ENCODE measurements around the gene CBARP.
A peak's percentile ranks its signal among the peaks of the same experiment; 100 is the strongest.

The CBARP gene

DNA sequence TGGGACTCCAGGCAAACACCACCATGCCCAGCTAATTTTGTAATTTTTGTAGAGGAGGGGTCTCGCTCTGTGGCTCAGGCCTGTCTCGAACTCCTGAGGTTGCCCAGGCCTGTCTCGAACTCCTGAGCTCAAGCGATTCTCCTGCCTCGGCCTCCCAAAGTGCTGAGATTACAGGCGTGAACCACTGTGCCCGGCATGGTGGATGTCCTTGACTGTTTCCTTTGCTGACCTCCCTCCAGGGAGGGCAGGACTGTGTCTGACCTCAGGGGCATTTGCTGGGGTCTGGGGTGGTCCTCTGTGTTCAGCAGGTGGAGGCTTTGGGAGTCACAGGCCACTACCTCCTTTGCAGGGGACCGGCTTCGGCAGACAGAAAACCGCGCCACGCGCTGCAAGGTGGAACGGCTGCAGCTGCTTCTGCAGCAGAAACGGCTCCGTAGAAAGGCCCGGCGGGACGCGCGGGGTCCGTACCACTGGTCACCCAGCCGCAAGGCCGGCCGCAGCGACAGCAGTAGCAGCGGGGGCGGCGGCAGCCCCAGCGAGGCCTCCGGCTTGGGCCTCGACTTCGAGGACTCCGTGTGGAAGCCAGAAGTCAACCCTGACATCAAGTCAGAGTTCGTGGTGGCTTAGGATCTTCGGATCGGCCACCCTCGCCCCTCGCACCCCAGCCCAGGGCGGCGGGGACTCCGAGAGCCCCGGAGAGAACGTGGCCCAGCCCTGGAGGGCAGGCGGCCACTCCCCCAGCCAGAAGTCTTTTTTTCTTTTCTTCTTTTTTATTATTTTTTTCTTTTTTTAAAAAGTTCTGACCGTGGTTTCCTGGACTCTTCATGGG lies 19.1 kb upstream of the CBARP start:
- H3K4me3 ChIP-seq (ENCODE audit: low read length), result no peak overlapping the region
- no peak for TF ChIP-seq ZNF274 (IDR thresholded peaks at IDR 0.05; ENCODE audit: low read depth, low read length)

DNA sequence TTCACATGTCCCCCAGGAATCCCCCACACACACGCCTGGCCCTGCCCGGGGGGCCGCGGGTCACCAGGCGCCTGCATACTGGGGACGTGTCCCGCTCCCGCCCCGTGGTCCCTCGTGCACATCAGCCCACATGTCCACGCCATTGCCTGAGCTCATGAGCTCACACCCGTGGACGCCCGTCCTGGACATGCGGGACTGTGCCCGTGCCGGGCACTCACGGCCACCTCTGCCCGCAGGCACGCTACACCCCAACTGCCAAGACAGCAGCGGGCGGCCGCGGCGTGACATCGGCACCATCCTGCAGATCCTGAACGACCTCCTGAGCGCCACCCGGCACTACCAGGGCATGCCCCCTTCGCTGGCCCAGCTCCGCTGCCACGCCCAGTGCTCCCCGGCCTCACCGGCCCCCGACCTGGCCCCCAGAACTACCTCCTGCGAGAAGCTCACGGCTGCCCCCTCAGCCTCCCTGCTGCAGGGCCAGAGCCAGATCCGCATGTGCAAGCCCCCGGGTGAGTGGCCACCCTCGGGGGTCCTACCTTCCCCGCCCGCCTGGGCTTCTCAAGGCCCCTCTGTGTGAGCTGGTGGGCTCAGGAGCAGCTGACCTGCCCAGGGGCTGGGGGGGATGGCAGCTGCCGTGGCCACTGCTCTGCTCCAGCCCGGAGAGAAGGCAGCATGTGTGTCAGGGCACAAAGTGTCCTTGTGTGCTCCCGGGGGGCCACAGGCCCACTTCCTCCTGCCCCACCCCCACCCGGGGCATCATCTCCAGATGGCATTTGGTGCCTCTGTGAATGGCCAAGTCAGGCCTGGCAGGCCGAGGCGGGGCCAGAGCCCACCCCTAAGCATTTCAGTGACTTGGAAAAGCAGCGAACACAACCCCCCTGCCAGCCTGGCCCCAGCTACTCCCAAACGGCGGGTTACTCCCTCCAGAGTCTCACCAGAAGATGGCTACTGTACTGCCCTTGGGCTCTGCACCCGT lies 17.7 kb upstream of the CBARP start:
- TF ChIP-seq ZNF274 (IDR thresholded peaks at IDR 0.05; ENCODE audit: low read depth, low read length), result no peak
- H3K4me3 ChIP-seq (ENCODE audit: low read length), result no peak overlapping the region

DNA sequence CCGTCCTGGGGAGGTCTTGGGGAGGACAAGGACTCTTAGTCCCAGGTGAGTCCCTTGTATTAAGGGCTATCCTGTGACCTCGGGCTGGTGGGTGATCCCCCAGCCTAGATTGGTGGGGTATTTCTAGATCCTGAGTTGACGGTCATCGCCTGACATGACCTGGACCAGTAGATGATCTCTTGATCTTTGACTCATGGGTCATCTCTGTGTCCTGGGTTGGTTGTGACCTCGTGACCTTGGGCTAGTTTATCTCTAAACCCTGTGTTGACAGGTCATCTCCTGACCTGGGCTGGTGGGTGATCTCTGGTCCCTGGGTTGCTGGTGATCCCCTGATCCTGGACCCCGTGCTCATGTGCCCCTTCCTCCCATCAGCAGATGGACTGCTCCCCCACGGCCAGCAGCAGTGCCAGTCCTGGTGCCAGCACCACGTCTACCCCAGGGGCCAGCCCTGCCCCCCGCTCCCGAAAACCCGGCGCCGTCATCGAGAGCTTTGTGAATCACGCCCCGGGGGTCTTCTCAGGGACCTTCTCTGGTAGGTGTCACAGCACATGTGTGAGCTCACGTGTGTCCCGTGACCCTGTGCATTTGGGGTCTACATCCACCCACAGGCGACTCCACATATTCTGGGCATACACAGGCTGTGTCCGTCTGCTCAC lies 16.9 kb upstream of the CBARP start:
- no peak overlapping the region for H3K4me3 ChIP-seq (ENCODE audit: low read length)

DNA sequence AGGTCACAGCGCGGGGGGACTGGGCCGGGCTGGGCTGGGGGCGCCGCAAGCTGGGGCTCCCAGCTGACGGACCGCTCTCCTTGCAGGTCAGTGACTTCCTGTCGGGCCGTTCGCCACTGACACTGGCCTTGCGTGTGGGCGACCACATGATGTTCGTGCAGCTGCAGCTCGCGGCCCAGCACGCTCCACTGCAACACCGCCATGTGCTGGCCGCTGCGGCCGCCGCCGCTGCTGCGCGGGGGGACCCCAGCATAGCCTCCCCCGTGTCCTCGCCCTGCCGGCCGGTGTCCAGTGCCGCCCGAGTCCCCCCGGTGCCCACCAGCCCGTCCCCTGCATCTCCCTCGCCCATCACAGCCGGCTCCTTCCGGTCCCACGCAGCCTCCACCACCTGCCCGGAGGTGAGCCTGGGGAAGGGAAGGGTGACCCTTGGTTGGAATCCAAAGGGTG lies 16.3 kb upstream of the CBARP start:
- no peak overlapping the region for H3K4me3 ChIP-seq (ENCODE audit: low read length)
- TF ChIP-seq ZNF274 (IDR thresholded peaks at IDR 0.05; ENCODE audit: low read depth, low read length), result no peak

More for the DNA sequence above, 16.9 kb upstream of the CBARP start:
- no peak for TF ChIP-seq ZNF274 (IDR thresholded peaks at IDR 0.05; ENCODE audit: low read depth, low read length)

DNA sequence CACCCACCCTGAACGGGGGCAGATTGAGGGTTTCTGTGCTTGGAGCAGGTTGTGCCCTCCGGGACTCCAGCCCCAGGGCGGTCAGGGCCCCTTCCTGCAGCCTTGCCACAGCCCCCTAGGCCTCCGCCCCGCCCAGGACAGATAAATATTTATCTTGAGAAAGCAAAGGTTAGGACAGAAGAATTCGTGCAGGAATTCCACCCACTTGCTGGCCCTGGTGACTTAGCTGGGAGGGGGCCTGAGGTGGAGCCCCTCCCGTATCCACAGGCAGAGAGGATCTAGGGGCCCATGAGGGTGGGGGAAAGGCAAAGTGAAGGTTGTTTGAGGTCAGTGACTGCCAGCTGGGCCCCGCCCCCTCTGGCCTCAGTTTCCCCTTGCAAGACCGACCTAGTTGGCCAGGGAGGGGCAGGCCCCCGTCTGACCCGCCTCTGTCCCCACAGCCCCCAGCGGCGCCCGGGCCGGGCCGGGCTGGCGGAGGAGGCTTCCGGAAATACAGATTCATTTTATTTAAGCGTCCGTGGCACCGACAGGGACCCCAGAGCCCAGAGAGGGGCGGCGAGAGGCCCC lies 15.8 kb upstream of the CBARP start:
- no peak for TF ChIP-seq ZNF274 (IDR thresholded peaks at IDR 0.05; ENCODE audit: low read depth, low read length)
- peak overlapping the region; percentile 87; the same call in 1 of the 2 replicates for H3K4me3 ChIP-seq (ENCODE audit: low read length)

DNA sequence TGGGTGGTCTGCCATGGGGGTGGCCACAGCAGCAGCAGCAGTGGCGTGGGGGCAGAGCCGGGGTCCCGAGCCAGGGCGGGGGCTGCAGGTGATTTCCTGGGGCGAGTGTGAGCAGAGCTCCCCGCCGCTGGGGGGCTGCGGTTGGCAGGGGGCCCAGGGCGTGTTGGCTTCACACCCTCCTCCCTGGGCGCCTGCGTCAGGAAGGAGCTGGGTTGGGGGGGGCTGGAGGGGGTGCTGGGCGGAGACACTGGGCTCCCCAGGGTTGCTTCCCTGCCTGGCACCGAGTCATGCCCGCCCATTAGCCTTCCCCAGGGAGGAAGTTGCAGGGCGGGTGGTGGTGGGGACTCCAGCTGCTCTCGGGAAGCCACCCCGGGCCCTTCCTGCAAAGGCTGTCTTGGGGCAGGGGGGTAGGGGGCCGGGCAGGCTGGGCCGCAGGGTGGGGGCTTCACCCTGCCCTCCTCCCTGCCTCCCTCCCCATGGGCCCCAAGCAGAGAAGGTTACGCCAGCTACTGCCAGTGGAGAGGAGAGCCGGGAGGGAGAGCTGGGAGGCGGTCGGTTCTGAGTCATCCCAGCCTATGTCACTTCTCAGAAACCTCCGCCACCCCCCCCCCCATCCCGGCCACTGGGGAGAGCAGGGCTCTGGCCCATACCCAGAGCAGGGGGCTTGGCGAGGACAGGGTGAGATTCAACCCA lies 15.2 kb upstream of the CBARP start:
- TF ChIP-seq ZNF274 (IDR thresholded peaks at IDR 0.05; ENCODE audit: low read depth, low read length), result no peak
- peak overlapping the region; percentile 87 for H3K4me3 ChIP-seq (ENCODE audit: low read length)

DNA sequence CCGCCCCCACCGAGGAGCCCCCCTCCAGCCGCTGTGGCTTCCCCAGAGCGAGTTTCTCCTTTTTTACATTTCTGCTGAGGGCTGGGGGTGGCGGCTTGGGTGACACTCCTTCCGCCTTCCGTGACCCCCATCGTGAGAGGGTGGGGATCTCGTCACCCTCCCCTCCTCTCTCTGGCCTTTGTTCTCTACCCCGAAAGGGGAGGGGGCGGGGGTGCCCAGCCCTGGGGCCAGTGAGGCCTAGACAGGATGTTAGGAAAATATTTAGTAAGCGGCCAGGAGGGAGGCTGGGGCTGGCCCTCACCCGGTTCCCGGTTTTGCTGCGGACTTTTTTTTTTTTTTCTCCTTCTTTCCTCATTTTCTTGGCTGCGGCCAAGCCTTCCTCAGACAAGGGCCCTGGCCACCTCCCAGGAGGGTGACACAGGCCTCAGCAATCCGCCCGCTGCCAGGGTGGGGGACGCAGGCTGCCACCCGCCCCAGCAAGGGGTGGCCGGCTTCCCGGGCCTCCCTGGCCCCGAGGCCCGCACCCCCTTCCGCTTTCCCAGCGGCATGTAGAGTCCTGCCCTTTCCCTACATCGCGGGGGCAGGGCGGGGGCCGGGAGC lies 14.5 kb upstream of the CBARP start:
- H3K4me3 ChIP-seq (ENCODE audit: low read length), result peak overlapping the region; percentile 87
- TF ChIP-seq ZNF274 (IDR thresholded peaks at IDR 0.05; ENCODE audit: low read depth, low read length), result no peak

DNA sequence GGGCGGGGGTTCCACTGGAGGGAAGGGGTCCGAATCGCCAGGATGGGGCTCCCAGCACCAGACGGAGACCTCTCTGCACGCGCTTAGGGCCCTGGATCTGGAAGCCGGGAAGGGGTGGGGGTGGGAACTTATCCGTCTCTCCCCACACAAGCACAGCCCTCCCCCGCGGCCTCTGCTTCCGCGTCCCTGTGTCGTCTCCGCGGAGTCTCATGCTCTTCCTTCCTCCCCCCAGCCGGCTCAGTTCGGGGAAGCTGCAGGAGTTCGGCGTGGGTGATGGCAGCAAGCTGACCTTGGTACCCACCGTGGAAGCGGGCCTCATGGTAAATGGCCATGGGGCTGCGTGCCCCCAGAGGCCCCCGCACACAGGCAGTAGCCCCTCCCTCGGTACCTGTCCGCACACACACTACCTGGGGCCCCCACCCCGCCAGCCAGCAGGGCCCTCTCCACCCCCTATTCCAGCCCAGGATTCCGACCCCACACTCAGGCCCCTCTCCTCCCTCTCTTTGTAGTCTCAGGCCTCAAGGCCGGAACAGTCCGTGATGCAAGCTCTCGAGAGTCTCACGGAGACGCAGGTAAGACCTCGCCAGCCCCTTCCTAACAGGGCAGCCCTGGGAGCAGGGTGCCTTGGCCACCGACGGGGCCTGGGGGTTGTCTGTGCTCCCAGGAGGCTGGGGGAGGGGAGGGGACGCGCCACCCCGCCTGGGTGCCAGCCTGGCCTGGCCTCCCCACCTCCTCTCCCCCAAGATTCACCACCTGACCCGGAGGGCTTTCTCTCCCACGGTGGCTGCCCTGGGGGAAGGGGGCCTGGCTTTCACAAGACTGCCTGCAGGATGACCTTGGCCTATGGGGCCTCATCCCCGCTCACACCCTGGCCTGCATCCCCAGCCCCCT lies 13.8 kb upstream of the CBARP start:
- H3K4me3 ChIP-seq (ENCODE audit: low read length), result peak overlapping the region; percentile 87
- no peak for TF ChIP-seq ZNF274 (IDR thresholded peaks at IDR 0.05; ENCODE audit: low read depth, low read length)

DNA sequence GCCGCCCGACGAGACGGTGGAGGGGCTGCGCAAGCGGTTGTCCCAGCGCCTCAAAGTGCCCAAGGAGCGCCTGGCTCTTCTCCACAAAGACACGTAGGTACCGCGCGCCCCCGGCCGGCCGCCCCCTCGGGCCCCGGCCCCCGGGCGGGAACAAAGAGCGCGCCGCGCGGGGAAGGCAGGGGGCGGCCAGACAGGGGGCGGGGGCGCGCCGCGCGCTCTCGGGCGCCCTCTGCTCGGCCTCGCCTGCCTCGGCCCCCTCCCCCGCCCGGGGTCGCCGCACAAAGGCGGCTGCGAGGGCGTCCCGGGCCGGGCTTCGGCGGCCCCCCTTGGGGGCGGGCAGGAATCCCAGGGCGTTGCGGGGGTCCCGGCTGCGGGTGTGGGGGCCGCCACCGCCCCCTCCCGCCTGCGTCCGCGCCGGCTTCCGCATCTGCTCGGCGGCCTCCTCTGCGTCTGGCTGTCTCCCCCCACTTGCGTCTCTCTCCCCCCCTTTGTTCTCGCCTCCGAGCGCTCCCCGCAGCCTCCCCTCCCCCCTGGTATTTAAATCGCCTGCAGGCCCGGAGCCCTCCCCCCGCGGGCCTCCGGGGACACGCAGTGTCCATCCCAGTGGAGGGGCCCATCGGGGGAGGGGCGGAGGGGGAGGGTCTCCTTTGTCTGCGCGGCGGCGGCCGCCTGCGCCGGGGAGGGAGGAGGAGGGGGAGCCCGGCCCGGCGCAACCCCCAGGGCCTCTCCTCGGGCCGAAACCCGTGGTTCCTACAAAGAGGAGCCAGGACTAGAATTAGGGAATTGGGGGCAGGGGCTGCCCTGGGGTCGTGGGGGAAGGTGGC lies 12.8 kb upstream of the CBARP start:
- TF ChIP-seq ZNF274 (IDR thresholded peaks at IDR 0.05; ENCODE audit: low read depth, low read length), result no peak
- H3K4me3 ChIP-seq (ENCODE audit: low read length), result peak overlapping the region; percentile 87

DNA sequence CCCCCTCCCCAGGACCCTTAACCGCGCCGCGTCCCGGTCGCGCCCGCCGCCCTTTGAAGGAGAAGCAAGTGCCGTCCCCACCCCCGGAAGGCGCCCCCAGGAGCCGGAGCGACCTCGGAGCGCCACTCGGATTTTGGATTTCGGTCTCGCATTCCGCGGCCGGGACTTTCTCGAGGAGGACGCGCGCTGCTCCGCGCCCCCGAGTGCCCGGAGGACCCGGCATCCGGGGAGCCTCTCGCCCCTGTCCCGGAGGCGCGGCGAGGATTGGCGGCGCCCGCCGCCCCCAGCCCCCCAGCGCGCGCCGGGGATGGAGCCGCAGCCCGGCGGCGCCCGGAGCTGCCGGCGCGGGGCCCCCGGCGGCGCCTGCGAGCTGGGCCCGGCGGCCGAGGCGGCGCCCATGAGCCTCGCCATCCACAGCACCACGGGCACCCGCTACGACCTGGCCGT lies 12.2 kb upstream of the CBARP start:
- TF ChIP-seq ZNF274 (IDR thresholded peaks at IDR 0.05; ENCODE audit: low read depth, low read length), result no peak
- H3K4me3 ChIP-seq (ENCODE audit: low read length), result peak overlapping the region; percentile 87
